PFSK-1 (cell line): ENCODE results near the gene SETBP1.

Experiments used
- POLR2AphosphoS5 ChIP-seq: IDR thresholded peaks from 2 replicates; pipeline ENCODE4 v1.6.1; 2012; ENCODE audit warnings: low read depth, mild to moderate bottlenecking, control low read depth, low read length, moderate library complexity
- REST ChIP-seq, 2 experiments: IDR thresholded peaks; 2 replicates each; pipeline versions ENCODE4 v1.6.1 to v1.8.0; 2011 to 2012; ENCODE audit warnings: low read depth in 2 of 2, low read length in 2 of 2, control low read depth in 1 of 2, inconsistent platforms in 1 of 2, mild to moderate bottlenecking in 1 of 2, moderate library complexity in 1 of 2; ENCODE audit not compliant: insufficient read depth in 1 of 2
- SIN3A ChIP-seq: IDR thresholded peaks from 2 replicates; pipeline ENCODE4 v1.6.1; 2012; ENCODE audit warnings: mild to moderate bottlenecking, low read length, moderate library complexity, borderline replicate concordance; ENCODE audit not compliant: insufficient read depth

DNA sequence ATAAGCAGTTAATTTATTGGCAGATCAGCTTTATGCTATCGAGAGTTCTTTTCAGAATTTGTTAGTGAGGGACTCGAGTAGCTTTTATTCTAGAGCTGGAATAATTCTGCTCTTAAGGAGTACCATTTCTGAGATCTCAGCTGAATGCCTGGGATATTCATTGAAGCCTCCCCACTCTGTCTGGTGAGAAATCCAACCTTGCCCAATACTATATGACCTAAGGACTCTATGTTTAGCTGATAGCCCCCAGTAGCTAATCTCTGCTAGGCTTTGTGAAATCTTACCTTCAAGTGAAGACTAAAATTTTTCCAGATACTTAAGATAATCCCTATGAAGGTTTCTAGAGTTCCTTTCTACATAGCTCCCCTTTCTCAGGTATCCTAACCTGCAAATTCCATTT is 261.4 kb downstream of the SETBP1 start:
- TF ChIP-seq REST (IDR thresholded peaks at IDR 0.05; ENCODE audit: insufficient read depth in 1 of 2, low read depth in 2 of 2, low read length in 2 of 2) (no peak), SIN3A (no peak), POLR2AphosphoS5 (no peak)
